Hematopoietic multipotent progenitor cell treated with erythropoietin and hydrocortisone succinate and interleukin-3 and kit ligand, for 6 days (in vitro differentiated cells): ENCODE measurements around the gene C5.
"Not testable (repeated sequence)": the region's sequence is repeated elsewhere in the genome, so short reads cannot be mapped to it uniquely, and the experiment has no call there.

Source experiments
- DNase-seq: peaks from one replicate; pipeline ENCODE4 v3.0.0-alpha.2; 2015

C5 gene

DNA sequence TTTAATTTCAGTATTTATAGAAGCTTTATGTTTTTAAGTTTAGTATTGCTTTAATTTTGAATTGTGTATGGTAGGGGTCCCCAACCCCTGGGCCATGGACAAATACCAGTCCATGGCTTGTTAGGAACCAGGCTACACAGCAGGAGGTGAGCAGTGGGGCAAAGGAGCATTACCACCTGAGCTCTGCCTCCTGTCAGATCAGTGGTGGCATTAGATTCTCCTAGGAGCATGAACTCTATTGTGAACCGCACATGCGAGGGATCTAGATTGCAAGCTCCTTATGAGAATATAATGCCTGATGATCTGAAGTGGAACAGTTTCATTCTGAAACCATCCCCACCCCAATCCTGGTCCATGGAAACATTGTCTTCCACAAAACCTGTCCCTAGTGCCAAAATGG, 1.9 kb downstream of the C5 start:
- DNase-seq, result no peak

DNA sequence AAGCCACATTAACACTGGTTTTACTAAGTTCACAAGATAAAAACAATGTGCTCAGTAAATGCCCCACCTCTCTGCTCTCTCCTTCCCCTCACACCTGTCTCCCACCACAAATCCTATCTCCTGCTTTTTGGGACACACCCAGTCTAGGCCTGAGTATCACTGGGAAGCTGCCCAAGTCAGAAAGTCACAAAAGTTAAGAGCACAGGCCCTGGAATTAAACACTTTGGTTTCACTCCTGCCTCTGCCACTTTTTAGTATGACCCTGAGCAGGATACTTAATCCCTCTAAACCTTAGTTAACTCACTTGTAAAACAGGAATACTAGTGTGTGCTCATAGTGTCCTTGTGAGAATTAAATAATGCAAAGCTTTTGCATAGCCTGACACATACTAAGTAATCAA, 11.3 kb downstream of the C5 start:
- DNase-seq, result no peak

GRCh38 chr9:121038362-121038761, 11.7 kb downstream of the C5 start:
- no peak for DNase-seq

DNA sequence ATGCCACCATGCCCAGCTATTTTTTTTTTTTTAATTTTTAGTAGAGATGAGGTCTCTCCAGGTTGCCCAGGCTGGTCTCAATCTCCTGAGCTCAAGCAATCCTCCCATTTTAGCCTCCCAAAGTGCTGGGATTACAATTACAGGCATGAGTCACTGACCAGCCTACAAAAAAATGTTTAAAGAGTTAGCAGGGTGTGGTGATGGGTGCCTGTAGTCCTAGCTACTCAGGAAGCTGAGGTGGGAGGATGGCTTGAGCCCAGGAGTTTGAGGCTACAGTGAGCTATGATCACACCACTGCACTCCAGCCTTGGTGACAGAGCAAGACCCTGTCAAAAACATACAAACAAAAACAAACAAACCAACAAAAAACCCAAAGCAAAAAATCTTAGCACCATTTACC, 14.4 kb downstream of the C5 start:
- DNase-seq, result not testable (repeated sequence)

DNA sequence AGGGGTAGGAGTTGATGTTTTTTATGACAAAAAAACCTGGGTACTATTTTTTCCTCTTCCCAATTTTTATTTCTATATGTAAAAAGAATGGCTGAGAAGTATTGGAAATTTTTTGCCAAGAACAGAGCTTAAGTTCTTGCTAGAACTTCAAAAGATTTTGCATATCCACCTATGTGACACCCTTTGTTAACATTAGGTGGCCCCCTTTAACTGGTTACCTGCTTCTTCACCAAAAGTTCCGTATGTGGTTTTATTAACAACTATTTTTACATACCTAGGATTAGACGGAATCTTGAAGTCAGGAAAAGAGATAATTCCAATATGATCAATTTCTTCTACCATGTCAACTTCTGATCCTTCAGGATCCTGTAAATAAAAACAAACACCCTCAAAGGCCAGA, 15.5 kb downstream of the C5 start:
- DNase-seq, result no peak

DNA sequence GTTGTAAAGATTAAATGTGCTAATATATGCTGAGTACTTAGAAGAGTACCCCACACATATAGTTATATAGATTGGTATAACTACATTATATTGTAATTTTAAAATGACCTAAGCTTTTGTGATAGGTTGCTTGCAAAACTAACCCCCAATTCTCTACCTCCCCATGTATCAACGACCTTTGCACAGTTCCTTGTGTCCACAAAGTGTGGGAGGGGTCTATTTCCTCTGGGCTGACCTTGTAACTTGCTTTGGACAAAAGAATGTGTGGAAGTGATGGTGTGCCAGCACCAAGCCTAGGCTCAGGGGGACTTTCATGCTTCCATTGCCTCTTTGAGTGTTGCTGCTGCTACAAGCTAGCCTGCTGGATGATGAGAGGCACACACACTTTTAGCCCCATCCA, 20.6 kb downstream of the C5 start:
- no peak for DNase-seq

- DNase-seq, result not testable (repeated sequence)
These were observed 21.8 kb downstream of the C5 start for GRCh38 chr9:121028285-121028684.

- no peak for DNase-seq
These were observed 23.3 kb downstream of the C5 start for GRCh38 chr9:121026768-121027167.

DNA sequence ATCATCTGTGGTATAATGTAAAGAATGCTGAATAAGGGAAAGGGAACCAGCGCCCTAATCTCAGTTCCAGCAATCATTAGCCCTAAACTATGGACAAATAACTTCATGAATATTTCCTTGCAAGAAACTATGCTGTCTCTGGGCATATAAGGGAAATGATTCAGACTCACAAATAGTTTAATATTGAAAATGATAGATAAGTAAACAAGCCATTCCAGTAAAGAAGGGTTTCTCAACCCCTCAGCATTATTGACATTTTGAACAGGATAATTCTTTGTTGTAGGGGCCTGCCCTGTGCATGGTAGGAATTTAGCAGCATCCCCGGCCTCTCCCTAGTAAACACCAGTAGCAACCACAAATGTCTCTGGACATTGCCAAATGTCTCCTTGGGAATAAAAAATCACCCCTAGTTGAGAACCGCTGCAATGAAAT, 23.8 kb downstream of the C5 start:
- no peak for DNase-seq

DNA sequence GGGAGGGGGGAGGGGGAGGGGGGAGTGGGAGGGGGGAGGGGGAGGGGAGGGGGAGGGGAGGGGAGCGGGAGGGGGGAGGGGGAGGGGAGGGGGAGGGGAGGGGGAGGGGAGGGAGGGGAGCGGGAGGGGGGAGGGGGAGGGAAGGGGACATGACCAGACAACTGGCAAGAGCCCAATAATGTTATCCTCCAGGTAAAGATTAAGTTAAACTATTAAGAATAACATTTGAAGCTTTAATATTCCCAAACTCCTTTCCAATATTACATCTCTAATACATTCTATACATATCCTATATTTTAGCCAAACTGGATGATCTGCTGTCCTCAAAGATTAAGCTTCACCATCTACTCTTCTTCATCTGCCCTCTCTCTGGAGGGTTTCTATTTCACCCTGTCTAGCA, 25.8 kb downstream of the C5 start:
- no peak for DNase-seq

GRCh38 chr9:121023064-121023463, 27.0 kb downstream of the C5 start:
- peak; percentile 27 for DNase-seq

- DNase-seq, result no peak
These were observed 28.8 kb downstream of the C5 start for GRCh38 chr9:121021301-121021700.

GRCh38 chr9:121019273-121019672, 30.8 kb downstream of the C5 start:
- DNase-seq, result no peak

- no peak for DNase-seq
These were observed 36.2 kb downstream of the C5 start for GRCh38 chr9:121013911-121014310.

DNA sequence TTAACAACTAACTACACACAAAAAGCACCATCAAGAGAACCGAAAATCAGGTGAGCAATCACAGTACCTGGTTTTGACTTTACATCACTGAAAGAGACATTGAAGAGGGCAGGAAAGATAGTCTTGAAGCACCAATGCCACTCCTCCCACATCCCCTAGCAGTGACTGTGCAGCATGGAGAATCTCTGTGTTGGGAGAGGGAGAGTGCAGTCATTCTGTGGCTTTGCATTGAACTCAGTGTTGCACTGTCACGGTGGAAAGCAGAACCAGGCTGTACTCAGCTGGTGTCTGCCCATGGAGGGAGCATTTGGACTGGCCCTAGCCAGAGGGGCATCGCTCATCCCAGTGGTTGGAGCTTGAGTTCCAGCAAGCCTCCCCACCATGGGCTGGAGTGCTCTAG, 40.4 kb downstream of the C5 start:
- DNase-seq, result peak; percentile 11

- DNase-seq, result no peak
These were observed 50.8 kb downstream of the C5 start for GRCh38 chr9:120999317-120999716.

- no peak for DNase-seq
These were observed 52.0 kb downstream of the C5 start for GRCh38 chr9:120998111-120998510.

- DNase-seq, result no peak
These were observed 52.6 kb downstream of the C5 start for GRCh38 chr9:120997502-120997901.

DNA sequence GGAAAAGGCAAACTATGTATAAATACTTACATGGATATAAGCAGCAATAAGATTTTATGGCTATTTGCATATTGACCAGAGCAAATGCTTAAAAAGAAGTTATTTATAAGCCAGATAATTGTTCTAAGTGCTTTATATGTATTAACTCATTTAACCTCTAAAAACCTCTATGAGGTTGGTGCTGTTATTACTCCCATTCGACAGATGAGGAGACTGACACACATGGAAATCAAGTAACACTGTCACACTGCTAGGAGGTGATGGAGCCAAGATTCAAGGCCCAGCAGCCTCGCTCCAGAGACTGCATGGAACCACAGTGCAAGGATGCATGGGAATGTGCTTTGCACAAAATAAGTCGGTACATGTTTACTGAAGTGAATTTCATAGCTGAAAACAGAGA, 53.7 kb downstream of the C5 start:
- DNase-seq, result no peak

GRCh38 chr9:120989065-120989464, 61.0 kb downstream of the C5 start:
- no peak for DNase-seq

- peak; percentile 61 for DNase-seq
These were observed 64.3 kb downstream of the C5 start for GRCh38 chr9:120985819-120986222.

DNA sequence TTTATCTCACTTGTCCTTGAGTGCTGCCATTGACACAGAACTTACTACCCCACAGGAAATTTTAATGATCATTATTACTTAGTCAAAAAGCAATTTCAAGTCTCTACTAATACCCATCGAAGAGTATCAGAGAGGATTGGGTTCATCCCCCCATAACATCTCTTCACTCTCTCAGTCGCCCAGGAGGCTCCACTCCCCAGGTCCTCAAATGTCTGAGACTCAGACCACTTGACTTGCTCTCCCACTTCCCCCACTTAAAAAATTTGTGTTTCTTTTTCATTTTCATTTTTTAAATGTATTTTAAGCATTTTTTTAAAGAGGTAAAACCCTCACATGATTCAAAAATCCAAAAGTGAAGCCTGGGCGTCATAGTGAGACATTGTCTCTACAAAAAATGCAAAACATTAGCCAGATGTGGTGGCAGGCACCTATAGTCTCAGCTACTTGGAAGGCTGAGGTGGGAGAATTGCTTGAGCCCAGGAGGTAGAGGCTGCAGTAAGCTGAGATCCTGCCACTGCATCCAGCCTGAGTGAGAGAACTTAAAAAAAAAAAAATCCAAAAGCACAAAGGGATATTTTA, 66.7 kb downstream of the C5 start:
- DNase-seq, result no peak

DNA sequence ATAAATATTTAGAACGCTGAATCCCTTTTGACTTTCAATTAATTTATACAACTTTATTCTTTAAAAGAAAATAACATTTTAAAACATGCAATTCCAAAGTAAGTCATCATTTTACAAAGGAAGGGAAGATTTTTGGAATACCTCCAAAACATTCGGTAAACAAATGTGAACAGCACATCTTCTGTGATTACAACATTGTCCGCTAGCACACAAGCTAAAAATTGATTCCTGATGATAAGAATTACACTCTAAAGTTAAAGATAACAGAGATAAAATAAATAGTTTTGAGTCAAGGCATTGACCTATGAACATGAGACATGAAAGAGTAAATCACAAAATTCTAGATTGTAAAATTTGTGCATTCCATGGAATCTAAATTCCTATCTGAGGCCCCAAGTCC, 67.2 kb downstream of the C5 start:
- DNase-seq, result peak; percentile 9

DNA sequence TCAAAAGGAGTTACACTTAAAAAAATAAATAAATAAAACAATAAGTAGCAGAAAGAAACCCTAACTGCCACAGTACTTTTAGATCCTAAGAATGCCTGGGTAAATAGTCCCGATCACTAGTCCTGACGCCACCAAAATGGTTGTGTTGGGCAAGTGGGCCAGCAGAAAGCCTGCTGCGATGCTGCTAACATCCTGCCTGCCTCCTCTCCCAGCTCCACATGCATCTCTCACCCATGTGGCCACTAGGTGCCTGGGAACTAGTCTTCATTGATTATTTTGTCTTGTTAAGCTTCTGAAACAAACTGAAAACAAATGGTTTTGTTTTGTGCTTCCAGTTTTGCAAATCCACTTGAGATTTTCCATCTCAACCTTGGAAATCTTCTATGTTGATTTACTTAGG, 69.1 kb downstream of the C5 start:
- DNase-seq, result no peak

- no peak for DNase-seq
These were observed 70.3 kb downstream of the C5 start for GRCh38 chr9:120979797-120980196.

DNA sequence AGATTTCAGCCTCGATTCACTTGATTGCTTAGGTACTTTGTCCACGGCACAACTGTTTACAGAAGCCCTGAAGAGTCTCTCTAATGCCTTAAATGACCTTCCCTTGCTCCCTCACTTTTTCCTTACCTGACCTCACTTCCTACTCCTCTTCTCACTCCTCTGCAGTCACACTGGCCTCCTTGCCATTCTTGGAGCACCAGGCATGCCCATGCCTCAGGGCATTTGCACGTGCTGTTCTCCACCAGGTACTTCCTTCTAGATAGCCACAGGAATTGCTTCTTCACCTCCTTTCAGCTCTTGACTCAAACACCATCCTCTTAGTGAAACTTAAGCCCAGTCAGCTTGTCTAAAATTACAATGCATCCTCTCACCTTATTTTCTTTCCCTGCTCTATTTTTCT, 71.1 kb downstream of the C5 start:
- DNase-seq, result no peak
